Measurements from ENCODE around the gene SIPA1L3. TPM values are rescaled to one million over a fixed set of nuclear protein-coding genes. Genes with fewer than 3 reads are reported as not detected.

SIPA1L3 gene
- polyA plus RNA-seq, 1 donor from 2014 or later, result 2.8 TPM

DNA sequence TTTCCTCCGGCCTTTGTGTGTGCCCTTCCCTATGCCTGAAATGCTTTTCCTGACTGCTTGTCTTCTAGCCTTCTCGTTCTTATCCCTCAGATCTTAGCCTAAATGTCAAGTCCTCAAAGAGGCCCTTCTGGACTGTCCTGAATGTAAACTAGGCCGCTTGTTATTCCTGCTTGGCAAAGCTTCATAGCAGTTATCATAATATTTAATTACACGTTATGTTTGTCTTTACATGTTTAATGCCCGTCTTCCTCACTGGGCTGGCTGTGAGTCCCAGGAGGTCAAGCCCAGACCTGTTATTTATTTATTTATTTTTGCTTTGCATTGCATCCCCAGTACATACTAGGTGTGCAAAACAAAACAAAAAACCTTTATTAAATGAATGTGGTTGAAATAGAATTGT is 62.7 kb downstream of the SIPA1L3 start:
- no peaks in the 10 kb centered on the region for H3K79me2 ChIP-seq (replicated peaks; ENCODE audit: insufficient read depth, low read length)

DNA sequence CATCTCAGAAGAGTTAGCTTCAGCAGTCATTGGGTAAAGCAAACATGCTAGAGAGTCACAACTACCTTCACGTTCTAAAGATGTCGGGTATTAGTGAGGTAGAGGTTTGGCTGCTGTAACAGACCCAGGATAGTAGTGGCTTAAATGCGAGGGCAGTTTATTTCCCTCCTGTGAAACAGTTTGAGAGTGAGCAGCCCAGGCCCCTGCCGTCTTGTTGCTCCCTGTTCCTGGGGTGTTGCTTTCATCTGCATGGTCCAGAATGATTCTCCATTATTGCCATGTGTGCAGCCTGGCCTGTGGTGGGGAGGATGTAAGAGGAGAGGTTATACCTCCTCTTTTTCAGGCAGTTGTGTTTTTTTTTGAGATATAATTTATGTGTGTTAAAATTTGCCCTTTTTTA is 63.7 kb downstream of the SIPA1L3 start:
- Histone ChIP-seq H3K9me3 (ENCODE audit: low read length) (no peaks in the 10 kb centered on the region), H3K27me3 (ENCODE audit: insufficient read depth, low read depth, low read length) (no peaks in the 10 kb centered on the region), H3K79me2 (replicated peaks; ENCODE audit: insufficient read depth, low read length) (no peaks in the 10 kb centered on the region), H3K4me3 (ENCODE audit: low read length) (no peak overlapping the region), H3K36me3 (ENCODE audit: insufficient read depth, low read length) (no peaks in the 10 kb centered on the region), H3K9me2 (ENCODE audit: insufficient read depth, low read length) (no peaks in the 10 kb centered on the region), H4K20me1 (ENCODE audit: insufficient read depth) (no peaks in the 10 kb centered on the region), H3K27ac (ENCODE audit: low read length) (no peak overlapping the region), H2AFZ (ENCODE audit: low read depth, low read length) (no peak overlapping the region), H3F3A (ENCODE audit: insufficient read depth, low read length, poor library complexity, severe bottlenecking) (no peaks in the 10 kb centered on the region), H3K4me2 (ENCODE audit: low read length) (no peak overlapping the region), H3K9ac (ENCODE audit: low read length) (no peak overlapping the region)
- TF ChIP-seq EP300 (conservative IDR thresholded peaks at IDR 0.05; ENCODE audit: poor library complexity, severe bottlenecking), result no peak
- TF ChIP-seq POLR2AphosphoS5 (IDR thresholded peaks at IDR 0.05), result no peak
- TF ChIP-seq EZH2 (IDR thresholded peaks at IDR 0.05; ENCODE audit: borderline replicate concordance, insufficient read depth, low read length, poor library complexity, severe bottlenecking), result no peak
- TF ChIP-seq, protein P1, sequence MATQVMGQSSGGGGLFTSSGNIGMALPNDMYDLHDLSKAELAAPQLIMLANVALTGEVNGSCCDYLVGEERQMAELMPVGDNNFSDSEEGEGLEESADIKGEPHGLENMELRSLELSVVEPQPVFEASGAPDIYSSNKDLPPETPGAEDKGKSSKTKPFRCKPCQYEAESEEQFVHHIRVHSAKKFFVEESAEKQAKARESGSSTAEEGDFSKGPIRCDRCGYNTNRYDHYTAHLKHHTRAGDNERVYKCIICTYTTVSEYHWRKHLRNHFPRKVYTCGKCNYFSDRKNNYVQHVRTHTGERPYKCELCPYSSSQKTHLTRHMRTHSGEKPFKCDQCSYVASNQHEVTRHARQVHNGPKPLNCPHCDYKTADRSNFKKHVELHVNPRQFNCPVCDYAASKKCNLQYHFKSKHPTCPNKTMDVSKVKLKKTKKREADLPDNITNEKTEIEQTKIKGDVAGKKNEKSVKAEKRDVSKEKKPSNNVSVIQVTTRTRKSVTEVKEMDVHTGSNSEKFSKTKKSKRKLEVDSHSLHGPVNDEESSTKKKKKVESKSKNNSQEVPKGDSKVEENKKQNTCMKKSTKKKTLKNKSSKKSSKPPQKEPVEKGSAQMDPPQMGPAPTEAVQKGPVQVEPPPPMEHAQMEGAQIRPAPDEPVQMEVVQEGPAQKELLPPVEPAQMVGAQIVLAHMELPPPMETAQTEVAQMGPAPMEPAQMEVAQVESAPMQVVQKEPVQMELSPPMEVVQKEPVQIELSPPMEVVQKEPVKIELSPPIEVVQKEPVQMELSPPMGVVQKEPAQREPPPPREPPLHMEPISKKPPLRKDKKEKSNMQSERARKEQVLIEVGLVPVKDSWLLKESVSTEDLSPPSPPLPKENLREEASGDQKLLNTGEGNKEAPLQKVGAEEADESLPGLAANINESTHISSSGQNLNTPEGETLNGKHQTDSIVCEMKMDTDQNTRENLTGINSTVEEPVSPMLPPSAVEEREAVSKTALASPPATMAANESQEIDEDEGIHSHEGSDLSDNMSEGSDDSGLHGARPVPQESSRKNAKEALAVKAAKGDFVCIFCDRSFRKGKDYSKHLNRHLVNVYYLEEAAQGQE (IDR thresholded peaks at IDR 0.05; ENCODE audit: borderline replicate concordance), result no peak
- TF ChIP-seq SMC3 (conservative IDR thresholded peaks at IDR 0.05; ENCODE audit: poor library complexity), result no peak
- TF ChIP-seq TAF1 (IDR thresholded peaks at IDR 0.05; ENCODE audit: low read depth), result no peak
- TF ChIP-seq CTCF (IDR thresholded peaks at IDR 0.05; ENCODE audit: poor library complexity, severe bottlenecking), result no peak
- no peak for TF ChIP-seq MXI1 (conservative IDR thresholded peaks at IDR 0.05; ENCODE audit: poor library complexity, severe bottlenecking)

More for the DNA sequence above, 62.7 kb downstream of the SIPA1L3 start:
- no peak for TF ChIP-seq SMC3 (conservative IDR thresholded peaks at IDR 0.05; ENCODE audit: poor library complexity)
- Histone ChIP-seq H3K9ac (ENCODE audit: low read length) (no peak overlapping the region), H3K27ac (ENCODE audit: low read length) (no peak overlapping the region), H3K36me3 (ENCODE audit: insufficient read depth, low read length) (no peaks in the 10 kb centered on the region), H4K20me1 (ENCODE audit: insufficient read depth) (no peaks in the 10 kb centered on the region), H3K27me3 (ENCODE audit: insufficient read depth, low read depth, low read length) (no peaks in the 10 kb centered on the region), H2AFZ (ENCODE audit: low read depth, low read length) (no peak overlapping the region), H3K4me3 (ENCODE audit: low read length) (no peak overlapping the region), H3K4me2 (ENCODE audit: low read length) (no peak overlapping the region), H3K9me2 (ENCODE audit: insufficient read depth, low read length) (no peaks in the 10 kb centered on the region), H3F3A (ENCODE audit: insufficient read depth, low read length, poor library complexity, severe bottlenecking) (no peaks in the 10 kb centered on the region), H3K9me3 (ENCODE audit: low read length) (no peaks in the 10 kb centered on the region)

GRCh38 chr19:37972803-37973202 is 65.8 kb downstream of the SIPA1L3 start:
- Histone ChIP-seq H2AFZ (ENCODE audit: low read depth, low read length) (no peak overlapping the region), H3K4me3 (ENCODE audit: low read length) (no peak overlapping the region), H3K9ac (ENCODE audit: low read length) (no peak overlapping the region), H3K27ac (ENCODE audit: low read length) (no peak overlapping the region), H4K20me1 (ENCODE audit: insufficient read depth) (no peaks in the 10 kb centered on the region), H3K4me2 (ENCODE audit: low read length) (no peak overlapping the region), H3F3A (ENCODE audit: insufficient read depth, low read length, poor library complexity, severe bottlenecking) (no peaks in the 10 kb centered on the region), H3K27me3 (ENCODE audit: insufficient read depth, low read depth, low read length) (no peaks in the 10 kb centered on the region), H3K9me3 (ENCODE audit: low read length) (no peaks in the 10 kb centered on the region), H3K9me2 (ENCODE audit: insufficient read depth, low read length) (no peaks in the 10 kb centered on the region), H3K79me2 (replicated peaks; ENCODE audit: insufficient read depth, low read length) (no peaks in the 10 kb centered on the region), H3K36me3 (ENCODE audit: insufficient read depth, low read length) (no peaks in the 10 kb centered on the region)
- TF ChIP-seq POLR2AphosphoS5 (IDR thresholded peaks at IDR 0.05), result no peak
- no peak for TF ChIP-seq EZH2 (IDR thresholded peaks at IDR 0.05; ENCODE audit: borderline replicate concordance, insufficient read depth, low read length, poor library complexity, severe bottlenecking)
- no peak for TF ChIP-seq SMC3 (conservative IDR thresholded peaks at IDR 0.05; ENCODE audit: poor library complexity)
- TF ChIP-seq CTCF (IDR thresholded peaks at IDR 0.05; ENCODE audit: poor library complexity, severe bottlenecking), result no peak
- no peak for TF ChIP-seq MXI1 (conservative IDR thresholded peaks at IDR 0.05; ENCODE audit: poor library complexity, severe bottlenecking)
- TF ChIP-seq EP300 (conservative IDR thresholded peaks at IDR 0.05; ENCODE audit: poor library complexity, severe bottlenecking), result no peak

Data from neural cell (in vitro differentiated cells).